Measurements from ENCODE around the gene IGSF21. TPM values are rescaled to one million over a fixed set of nuclear protein-coding genes. Genes with fewer than 3 reads are reported as not detected.

Gene IGSF21
- total and polyA plus RNA-seq, 10 of the 15 experiments (the other 5 are each of a cell fraction or from before 2014, with no cell fraction given): 0.03 to 0.49 TPM; not detected in 8

GRCh38 chr1:18253093-18253492, 145.5 kb downstream of the IGSF21 start:
- H4K20me1 ChIP-seq (ENCODE audit: control insufficient read depth, insufficient read depth): no peaks in the 10 kb centered on the region
- ChIA-PET POLR2A (no interaction called here), SMC1A (ENCODE audit: uncharacterized antibody, unreplicated experiment) (no interaction called here), RAD21 (ENCODE audit: unreplicated experiment) (no interaction called here), CTCF (no interaction called here)
- H3K4me2 ChIP-seq (ENCODE audit: control insufficient read depth, insufficient read depth): no peak overlapping the region
- H3K9me3 ChIP-seq (replicated peaks; ENCODE audit: control insufficient read depth, insufficient read depth, low read length): peaks cover 1% of the 10 kb centered on the region; the same call in 1 of the 3 replicates
- no peaks in the 10 kb centered on the region for H3K36me3 ChIP-seq (ENCODE audit: control insufficient read depth in 2 of 2, insufficient read depth in 2 of 2, low read length in 1 of 2)
- H3K9ac ChIP-seq (ENCODE audit: control insufficient read depth, insufficient read depth, low read length): no peak overlapping the region
- TF ChIP-seq ZNF217 (IDR thresholded peaks at IDR 0.05) (no peak), RELA (IDR thresholded peaks at IDR 0.05; ENCODE audit: borderline replicate concordance, partially characterized antibody) (no peak), RFX5 (IDR thresholded peaks at IDR 0.05; ENCODE audit: low read depth, low read length) (no peak), SPI1 (IDR thresholded peaks at IDR 0.05; ENCODE audit: borderline replicate concordance, insufficient read depth, low read depth, low read length) (no peak), NRF1 (conservative IDR thresholded peaks at IDR 0.05; ENCODE audit: low read depth, low read length) (no peak), RCOR1 (conservative IDR thresholded peaks at IDR 0.05; ENCODE audit: low read depth, low read length) (no peak), IRF3 (IDR thresholded peaks at IDR 0.05) (no peak), TBL1XR1 (IDR thresholded peaks at IDR 0.05; ENCODE audit: low read depth, low read length) (no peak), PAX5 (IDR thresholded peaks at IDR 0.05; ENCODE audit: borderline replicate concordance, low read depth, low read length) (no peak), CBX3 (IDR thresholded peaks at IDR 0.05; ENCODE audit: borderline replicate concordance, low read depth) (no peak), CTCF (IDR thresholded peaks at IDR 0.05 in 2 of 3, conservative IDR thresholded peaks at IDR 0.05 in 1 of 3; ENCODE audit: control insufficient read depth in 2 of 3, extremely low read depth in 1 of 3, insufficient read depth in 1 of 3, low read depth in 3 of 3, low read length in 3 of 3) (no peak), PKNOX1 (IDR thresholded peaks at IDR 0.05) (no peak)
- H3K27ac ChIP-seq (ENCODE audit: control insufficient read depth, insufficient read depth): no peak overlapping the region
- intact Hi-C loops (cut with micrococcal nuclease; ENCODE audit: unreplicated experiment): no loop called here
- H3K4me3 ChIP-seq: no peak overlapping the region
- 3% methylated on average over 4 of the region's 4 CpGs for WGBS (ENCODE audit: insufficient coverage, insufficient replicate concordance, low lambda C conversion rate, missing lambda C conversion rate)
- in situ Hi-C loops (cut with MboI): no loop called here
- BruUV-seq (replicated peaks): no TSS peak
- FAIRE-seq (no peak), DNase-seq (ENCODE audit: low read depth, low spot score) (no peak), ATAC-seq (no peak)
- H3K4me1 ChIP-seq (ENCODE audit: control insufficient read depth, insufficient read depth, low read length): no peaks in the 10 kb centered on the region
- H2AFZ ChIP-seq (ENCODE audit: control insufficient read depth, low read depth, low read length): no peak overlapping the region
- H3K79me2 ChIP-seq (ENCODE audit: control insufficient read depth, insufficient read depth, low read length): no peaks in the 10 kb centered on the region
- no peaks in the 10 kb centered on the region; a peak in 1 of 4 replicates for H3K27me3 ChIP-seq (replicated peaks in 1 of 2; ENCODE audit: control insufficient read depth in 2 of 2, insufficient read depth in 2 of 2, low read length in 1 of 2)

Measured in GM12878 (cell line).